Peyer's patch (tissue), 4 donors: Measurements from ENCODE around the gene RETNLB. TPM values are rescaled to one million over a fixed set of nuclear protein-coding genes. Genes with fewer than 3 reads are reported as not detected.

Experiments used
- DNase-seq, 3 donors: peaks; one replicate each; pipeline ENCODE4 v3.0.0-alpha.2; 2017 to 2019
- H3K27ac ChIP-seq, 4 donors: fragments of 200-600 bp; sonication (generic); one replicate each; pipeline ENCODE4 v1.5.1; 2016 to 2019
- H3K27me3 ChIP-seq, 2 donors: fragments of 200-600 bp; sonication (generic); one replicate each; pipeline ENCODE4 v1.5.1; 2019
- H3K36me3 ChIP-seq, 3 donors: fragments of 200-600 bp; sonication (generic); one replicate each; pipeline ENCODE4 v1.5.1; 2016 to 2019
- H3K4me1 ChIP-seq, 4 donors: fragments of 200-600 bp; sonication (generic); one replicate each; pipeline ENCODE4 v1.5.1; 2016 to 2019
- H3K4me3 ChIP-seq, 4 donors: fragments of 200-600 bp; sonication (generic); 1 replicate in 3 of 4; 2 replicates in 1 of 4; pipeline ENCODE4 v1.5.1; 2016 to 2019; ENCODE audit warnings: mild to moderate bottlenecking in 1 of 4
- H3K9me3 ChIP-seq, 4 donors: fragments of 200-600 bp; sonication (generic); one replicate each; pipeline ENCODE4 v1.5.1; 2016 to 2019; ENCODE audit warnings: mild to moderate bottlenecking in 1 of 4
- POLR2A ChIP-seq, 2 donors: fragments of 450-650 bp; IDR thresholded peaks; one replicate each; pipeline ENCODE4 v1.5.1; 2017; ENCODE audit warnings: antibody characterized with exemption in 2 of 2, mild to moderate bottlenecking in 2 of 2, moderate library complexity in 2 of 2
- total RNA-seq, 4 donors: library from RNA; depleted of rRNA; stranded (reverse); fragments of >200 nt; gene quantifications; one replicate each; pipeline ENCODE4 v1.1.0, GENCODE V29; 2016
- TF ChIP-seq, protein P1 (sequence below), 6 experiments: fragments of 450-650 bp in 4 of 6; fragments of 200-600 bp in 2 of 6; sonication (generic) in 1 of 6; IDR thresholded peaks; one replicate each; pipeline ENCODE4 v1.5.1; 2017 to 2019; ENCODE audit warnings: antibody characterized with exemption in 6 of 6, mild to moderate bottlenecking in 3 of 6, moderate library complexity in 1 of 6

The RETNLB gene
- total RNA-seq, 4 donors from 2014 or later: 10.2 to 42.1 (median 16.5) TPM

DNA sequence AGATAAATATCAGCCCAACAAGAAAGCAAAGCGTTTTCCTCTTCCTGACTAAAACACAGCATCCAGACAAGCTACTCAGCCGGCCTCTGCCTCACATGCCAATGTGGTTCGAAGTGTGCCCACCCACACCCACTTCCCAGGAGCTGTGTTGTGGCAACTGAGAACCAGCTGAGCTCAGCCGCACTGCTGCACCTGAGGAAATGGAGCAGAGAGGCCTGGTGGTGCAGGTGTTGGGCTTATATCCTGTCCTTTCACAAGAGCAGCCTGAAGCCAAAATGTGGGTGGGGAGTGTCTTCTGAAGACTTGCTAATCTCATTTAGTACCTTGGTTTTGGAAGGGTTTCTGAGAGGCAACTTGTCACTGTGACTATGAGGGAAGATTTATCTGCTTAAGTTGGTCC lies 23.0 kb upstream of the RETNLB start:
- TF ChIP-seq, protein P1, sequence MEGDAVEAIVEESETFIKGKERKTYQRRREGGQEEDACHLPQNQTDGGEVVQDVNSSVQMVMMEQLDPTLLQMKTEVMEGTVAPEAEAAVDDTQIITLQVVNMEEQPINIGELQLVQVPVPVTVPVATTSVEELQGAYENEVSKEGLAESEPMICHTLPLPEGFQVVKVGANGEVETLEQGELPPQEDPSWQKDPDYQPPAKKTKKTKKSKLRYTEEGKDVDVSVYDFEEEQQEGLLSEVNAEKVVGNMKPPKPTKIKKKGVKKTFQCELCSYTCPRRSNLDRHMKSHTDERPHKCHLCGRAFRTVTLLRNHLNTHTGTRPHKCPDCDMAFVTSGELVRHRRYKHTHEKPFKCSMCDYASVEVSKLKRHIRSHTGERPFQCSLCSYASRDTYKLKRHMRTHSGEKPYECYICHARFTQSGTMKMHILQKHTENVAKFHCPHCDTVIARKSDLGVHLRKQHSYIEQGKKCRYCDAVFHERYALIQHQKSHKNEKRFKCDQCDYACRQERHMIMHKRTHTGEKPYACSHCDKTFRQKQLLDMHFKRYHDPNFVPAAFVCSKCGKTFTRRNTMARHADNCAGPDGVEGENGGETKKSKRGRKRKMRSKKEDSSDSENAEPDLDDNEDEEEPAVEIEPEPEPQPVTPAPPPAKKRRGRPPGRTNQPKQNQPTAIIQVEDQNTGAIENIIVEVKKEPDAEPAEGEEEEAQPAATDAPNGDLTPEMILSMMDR (IDR thresholded peaks at IDR 0.05): no peak
- no peak for TF ChIP-seq POLR2A (IDR thresholded peaks at IDR 0.05)
- Histone ChIP-seq H3K9me3 (no peaks in the 10 kb centered on the region), H3K27me3 (no peaks in the 10 kb centered on the region), H3K27ac (no peak overlapping the region), H3K4me3 (no peak overlapping the region), H3K36me3 (no peaks in the 10 kb centered on the region), H3K4me1 (no peaks in the 10 kb centered on the region)
- DNase-seq: peak in 1 of 3 donors; percentile 23

GRCh38 chr3:108779496-108779895 lies 22.3 kb upstream of the RETNLB start:
- Histone ChIP-seq H3K4me1 (no peaks in the 10 kb centered on the region), H3K4me3 (no peak overlapping the region), H3K9me3 (no peaks in the 10 kb centered on the region), H3K27ac (no peak overlapping the region), H3K36me3 (no peaks in the 10 kb centered on the region), H3K27me3 (no peaks in the 10 kb centered on the region)
- no peak for DNase-seq
- TF ChIP-seq, protein P1 (IDR thresholded peaks at IDR 0.05): no peak
- TF ChIP-seq POLR2A (IDR thresholded peaks at IDR 0.05): no peak

- DNase-seq: no peak
- no peaks in the 10 kb centered on the region for H3K36me3 ChIP-seq
- H3K4me3 ChIP-seq: no peak overlapping the region
- H3K27me3 ChIP-seq: no peaks in the 10 kb centered on the region
- TF ChIP-seq, protein P1 (IDR thresholded peaks at IDR 0.05): no peak
- TF ChIP-seq POLR2A (IDR thresholded peaks at IDR 0.05): no peak
- H3K27ac ChIP-seq: no peak overlapping the region
- H3K4me1 ChIP-seq: no peaks in the 10 kb centered on the region
- no peaks in the 10 kb centered on the region for H3K9me3 ChIP-seq
Observed at GRCh38 chr3:108775649-108776048, 18.4 kb upstream of the RETNLB start.

GRCh38 chr3:108767253-108767652 lies 10.0 kb upstream of the RETNLB start:
- Histone ChIP-seq H3K9me3 (no peaks in the 10 kb centered on the region), H3K4me1 (no peaks in the 10 kb centered on the region), H3K27ac (no peak overlapping the region), H3K4me3 (no peak overlapping the region), H3K36me3 (no peaks in the 10 kb centered on the region), H3K27me3 (no peaks in the 10 kb centered on the region)
- DNase-seq: no peak
- TF ChIP-seq, protein P1 (IDR thresholded peaks at IDR 0.05): no peak
- TF ChIP-seq POLR2A (IDR thresholded peaks at IDR 0.05): no peak

GRCh38 chr3:108755686-108756085 lies 1.5 kb downstream of the RETNLB start:
- Histone ChIP-seq H3K4me3 (peak overlapping the region in 1 of 4 donors; percentile 17), H3K36me3 (no peaks in the 10 kb centered on the region), H3K4me1 (no peaks in the 10 kb centered on the region), H3K9me3 (no peaks in the 10 kb centered on the region), H3K27ac (no peak overlapping the region), H3K27me3 (no peaks in the 10 kb centered on the region)
- TF ChIP-seq, protein P1 (IDR thresholded peaks at IDR 0.05): no peak
- no peak for TF ChIP-seq POLR2A (IDR thresholded peaks at IDR 0.05)
- no peak for DNase-seq

- TF ChIP-seq POLR2A (IDR thresholded peaks at IDR 0.05): no peak
- TF ChIP-seq, protein P1 (IDR thresholded peaks at IDR 0.05): no peak
- Histone ChIP-seq H3K9me3 (no peaks in the 10 kb centered on the region), H3K27ac (no peak overlapping the region), H3K4me1 (no peaks in the 10 kb centered on the region), H3K4me3 (no peak overlapping the region), H3K27me3 (no peaks in the 10 kb centered on the region), H3K36me3 (no peaks in the 10 kb centered on the region)
- no peak for DNase-seq
Observed at GRCh38 chr3:108744762-108745161, 12.4 kb downstream of the RETNLB start.
